K562 (cell line): Measurements from ENCODE around the gene F2RL2. TPM values are rescaled to one million over a fixed set of nuclear protein-coding genes. Genes with fewer than 3 reads are reported as not detected.

Experiments
- ATAC-seq: fragments of 200-7000 bp; cut with Tn5 transposase; 3 replicates; pipeline ENCODE4 v1.9.1; 2020; ENCODE audit warnings: moderate library complexity
- BruUV-seq: library from RNA; stranded (reverse); fragments of 400-500 nt; replicated peaks from 2 replicates; lab custom pipeline; 2021; lab: Mats Ljungman, UMichigan
- CTCF ChIA-PET: fragments of 300-600 bp; formaldehyde crosslinking; extraction: SDS; loops from one replicate; lab custom pipeline; 2021; ENCODE audit warnings: low intra/inter-chr PET ratio; lab: Yijun Ruan, JAX
- POLR2A ChIA-PET: fragments of 300-600, 350-650 bp; sonication (Branson Sonifier 250); formaldehyde crosslinking; extraction: SDS; loops from one replicate; lab custom pipeline; 2021; ENCODE audit warnings: antibody characterized with exemption, inconsistent platforms; lab: Yijun Ruan, JAX
- DNase-seq, 4 experiments: peaks; one replicate each; pipeline versions ENCODE4 v3.0.0 to v3.0.0-alpha.2; 2011 to 2018; ENCODE audit warnings: low spot score in 3 of 4, mixed read lengths in 3 of 4; ENCODE audit errors: extremely low read depth in 1 of 4
- FAIRE-seq: peaks from 2 replicates; lab custom pipeline; 2011; peaks lifted over from hg19 to GRCh38; lab: Jason Lieb, UNC
- H2AFZ ChIP-seq: 2 replicates; pipeline ENCODE4 v1.6.0; 2011; ENCODE audit warnings: low read depth, low read length, control low read depth, inconsistent platforms
- H3K27ac ChIP-seq: fragments of 200-600 bp; 3 replicates; pipeline ENCODE4 v1.8.0; 2011; ENCODE audit warnings: low read depth, mild to moderate bottlenecking, control low read depth, inconsistent platforms, low read length, moderate library complexity, mixed read lengths; ENCODE audit errors: extremely low read depth
- H3K27me3 ChIP-seq, 2 experiments: fragments of 300-600 bp in 1 of 2; 2 replicates in 1 of 2; 3 replicates in 1 of 2; pipeline versions ENCODE4 v1.6.0 to v1.8.0; 2011; ENCODE audit warnings: inconsistent platforms in 2 of 2, low read length in 2 of 2, mild to moderate bottlenecking in 1 of 2, mixed read lengths in 1 of 2, moderate library complexity in 1 of 2; ENCODE audit not compliant: control insufficient read depth in 2 of 2, insufficient read depth in 2 of 2
- H3K36me3 ChIP-seq: fragments of 300-600 bp; 3 replicates; pipeline ENCODE4 v1.8.0; 2011; ENCODE audit warnings: mild to moderate bottlenecking, low read length, inconsistent platforms; ENCODE audit not compliant: control insufficient read depth, insufficient read depth
- H3K4me1 ChIP-seq, 2 experiments: fragments of 200-600 bp in 1 of 2; replicated peaks in 1 of 2; 2 replicates in 1 of 2; 3 replicates in 1 of 2; pipeline versions ENCODE4 v1.5.1 to v1.8.0; 2011; ENCODE audit warnings: inconsistent platforms in 2 of 2, low read length in 2 of 2, mild to moderate bottlenecking in 1 of 2, mixed read lengths in 1 of 2, moderate library complexity in 1 of 2; ENCODE audit not compliant: control insufficient read depth in 2 of 2, insufficient read depth in 2 of 2
- H3K4me2 ChIP-seq: 2 replicates; pipeline ENCODE4 v1.6.1; 2011; ENCODE audit warnings: low read length, control low read depth, inconsistent platforms, mixed read lengths; ENCODE audit not compliant: insufficient read depth
- H3K4me3 ChIP-seq: fragments of 200-600 bp; sonication (generic), shearing (Covaris generic); 2 replicates; pipeline ENCODE4 v1.5.1; 2016; ENCODE audit warnings: control low read depth, inconsistent platforms
- H3K79me2 ChIP-seq: fragments of 200-600 bp; 3 replicates; pipeline ENCODE4 v1.8.0; 2011; ENCODE audit warnings: low read length, inconsistent platforms; ENCODE audit not compliant: control insufficient read depth, insufficient read depth
- H3K9ac ChIP-seq, 2 experiments: 2 replicates each; pipeline versions ENCODE4 v1.6.0 to v1.6.1; 2011; ENCODE audit warnings: low read depth in 2 of 2, low read length in 2 of 2, control low read depth in 1 of 2, inconsistent platforms in 1 of 2, mild to moderate bottlenecking in 1 of 2, mixed read lengths in 1 of 2; ENCODE audit not compliant: insufficient read depth in 1 of 2
- H3K9me1 ChIP-seq: one replicate; pipeline ENCODE4 v1.6.0; 2011; ENCODE audit warnings: inconsistent platforms, mild to moderate bottlenecking, low read length, moderate library complexity; ENCODE audit not compliant: control insufficient read depth, insufficient read depth
- H3K9me3 ChIP-seq: replicated peaks from 2 replicates; pipeline ENCODE4 v1.5.1; 2011; ENCODE audit warnings: low read depth, low read length, inconsistent platforms; ENCODE audit not compliant: control insufficient read depth, insufficient read depth
- H4K20me1 ChIP-seq: replicated peaks from 2 replicates; pipeline ENCODE4 v1.6.1; 2011; ENCODE audit warnings: low read length, inconsistent platforms, mixed read lengths; ENCODE audit not compliant: control insufficient read depth, insufficient read depth
- CHD1 ChIP-seq: fragments of 200-600 bp; sonication (generic); IDR thresholded peaks from one replicate; pipeline ENCODE4 v1.6.1; 2012; ENCODE audit warnings: mild to moderate bottlenecking, moderate library complexity, low read length, inconsistent platforms
- HNRNPLL ChIP-seq: fragments of 200-400 bp; formaldehyde crosslinking; IDR thresholded peaks from 2 replicates; pipeline ENCODE4 v1.6.1; 2017; ENCODE audit warnings: low read length, low read depth, mild to moderate bottlenecking; ENCODE audit not compliant: poor library complexity, severe bottlenecking
- IRF9 ChIP-seq: fragments of 450-650 bp; IDR thresholded peaks from 2 replicates; pipeline ENCODE4 v1.6.1; 2016; ENCODE audit warnings: missing biosample characterization, missing genetic modification characterization
- JUNB ChIP-seq: fragments of 450-650 bp; formaldehyde crosslinking; conservative IDR thresholded peaks from 2 replicates; pipeline ENCODE4 v1.4.0; 2020; ENCODE audit warnings: mild to moderate bottlenecking
- MAFG ChIP-seq: fragments of 450-650 bp; conservative IDR thresholded peaks from 2 replicates; pipeline ENCODE4 v1.6.1; 2016; ENCODE audit warnings: missing genetic modification characterization, missing compliant biosample characterization
- MTA1 ChIP-seq: fragments of 450-650 bp; IDR thresholded peaks from 2 replicates; pipeline ENCODE4 v1.6.1; 2017; ENCODE audit warnings: borderline replicate concordance
- MTF1 ChIP-seq: fragments of 250-450 bp; sonication (Bioruptor Pico); IDR thresholded peaks from 2 replicates; pipeline ENCODE4 v1.9.0; 2021; ENCODE audit warnings: moderate library complexity, mild to moderate bottlenecking, inconsistent platforms, borderline replicate concordance
- PCBP2 ChIP-seq: fragments of 200-400 bp; formaldehyde crosslinking; IDR thresholded peaks from 2 replicates; pipeline ENCODE4 v1.6.1; 2018; ENCODE audit warnings: low read length, low read depth, mild to moderate bottlenecking, moderate library complexity; ENCODE audit not compliant: poor library complexity, severe bottlenecking
- PTTG1 ChIP-seq: fragments of 450-650 bp; IDR thresholded peaks from 2 replicates; pipeline ENCODE4 v1.6.1; 2016; ENCODE audit warnings: low read depth, mild to moderate bottlenecking, missing genetic modification characterization, missing compliant biosample characterization
- SMAD2 ChIP-seq: fragments of 150-350 bp; IDR thresholded peaks from 2 replicates; pipeline ENCODE4 v1.6.1; 2014; ENCODE audit warnings: low read depth, mild to moderate bottlenecking, low read length
- TFE3 ChIP-seq: fragments of 450-650 bp; formaldehyde crosslinking; IDR thresholded peaks from 2 replicates; pipeline ENCODE4 v1.4.0; 2020; ENCODE audit warnings: mild to moderate bottlenecking, mixed read lengths
- WGBS: fragments of 100-300 bp; shearing (Covaris generic); methylation state at CpG from one replicate; pipeline ENCODE4 v1.1.6; 2016; ENCODE audit warnings: low coverage, mixed read lengths; ENCODE audit not compliant: insufficient coverage; ENCODE audit errors: missing lambda C conversion rate; 5-methylcytosine and 5-hydroxymethylcytosine counted together
- in situ Hi-C: fragments of 300-500 bp; cut with MboI; formaldehyde crosslinking; loops from 4 replicates; pipeline ENCODE4 v1.15.0; 2018; ENCODE audit warnings: inconsistent platforms, mixed read lengths
- intact Hi-C: fragments of 100-400 bp; cut with micrococcal nuclease; formaldehyde crosslinking; loops from 2 replicates; pipeline ENCODE4 v1.14.2; 2022
- polyA plus RNA-seq, 8 experiments: library from polyadenylated mRNA; depleted of rRNA in 4 of 8; stranded (reverse) in 5 of 8; unstranded in 3 of 8; fragments of >200 nt; fragmentation: Nextera tagmentation in 2 of 8; fragmentation: Illumina TruSeq in 1 of 8; extraction: Ambion mirVana in 2 of 8; extraction: Trizol in 1 of 8; gene quantifications; 2 replicates each; pipeline versions ENCODE4 v1.2.1 to v1.2.3, GENCODE V29; 2011 to 2014; ENCODE audit warnings: inconsistent platforms in 1 of 8, missing spikeins in 1 of 8
- total RNA-seq, 7 experiments: library from RNA; depleted of rRNA in 6 of 7; stranded (reverse); fragments of >200 nt in 6 of 7; fragmentation: Illumina TruSeq in 2 of 7; extraction: Trizol in 2 of 7; gene quantifications; 2 replicates each; pipeline versions ENCODE4 v1.2.1 to v1.2.3, GENCODE V29; 2011 to 2021; ENCODE audit warnings: low replicate concordance in 1 of 7
- TF ChIP-seq, protein P1 (sequence below): sonication (generic); formaldehyde crosslinking; IDR thresholded peaks from 2 replicates; pipeline ENCODE4 v1.5.0; 2020; ENCODE audit warnings: missing genetic modification reagents
- TF ChIP-seq, protein P2 (sequence below): fragments of 250-450 bp; sonication (Bioruptor Pico); IDR thresholded peaks from 2 replicates; pipeline ENCODE4 v1.4.0; 2020; ENCODE audit warnings: mild to moderate bottlenecking, moderate library complexity, borderline replicate concordance
- TF ChIP-seq, protein P3 (sequence below): fragments of 250-450 bp; sonication (Bioruptor Pico); IDR thresholded peaks from 2 replicates; pipeline ENCODE4 v1.8.0; 2022; ENCODE audit warnings: moderate library complexity, mild to moderate bottlenecking, inconsistent platforms

The F2RL2 gene
- total and polyA plus RNA-seq, 9 of the 15 experiments (the other 6 are each of a cell fraction or from before 2014, with no cell fraction given), result 0.03 to 0.12 (median 0.06) TPM; not detected in 3

- no peak for ATAC-seq
- Histone ChIP-seq H3K4me1 (no peaks in the 10 kb centered on the region), H3K79me2 (no peaks in the 10 kb centered on the region), H3K27me3 (no peaks in the 10 kb centered on the region), H4K20me1 (no peaks in the 10 kb centered on the region), H3K9me3 (no peaks in the 10 kb centered on the region), H3K4me3 (no peak overlapping the region), H3K27ac (no peak overlapping the region), H3K9ac (no peak overlapping the region), H3K36me3 (no peaks in the 10 kb centered on the region), H3K4me2 (no peak overlapping the region), H3K9me1 (no peaks in the 10 kb centered on the region), H2AFZ (no peak overlapping the region)
- intact Hi-C loops (loop anchor here (1.0 to 5.0 kb wide), 5 partner anchors 41 to 416 kb away; partner anchors contain the start of gene F2R), in situ Hi-C loops (loop anchor here (5.0 to 10.0 kb wide), 2 partner anchors 42 to 414 kb away; no protein-coding TSS in a partner anchor)
- WGBS, result 16% methylated on average over 4 of the region's 4 CpGs
- POLR2A ChIA-PET, result no interaction called here
- FAIRE-seq, result no peak
- no peak for TF ChIP-seq TFE3 (CRISPR knock-in tag)
- TF ChIP-seq, protein P1, sequence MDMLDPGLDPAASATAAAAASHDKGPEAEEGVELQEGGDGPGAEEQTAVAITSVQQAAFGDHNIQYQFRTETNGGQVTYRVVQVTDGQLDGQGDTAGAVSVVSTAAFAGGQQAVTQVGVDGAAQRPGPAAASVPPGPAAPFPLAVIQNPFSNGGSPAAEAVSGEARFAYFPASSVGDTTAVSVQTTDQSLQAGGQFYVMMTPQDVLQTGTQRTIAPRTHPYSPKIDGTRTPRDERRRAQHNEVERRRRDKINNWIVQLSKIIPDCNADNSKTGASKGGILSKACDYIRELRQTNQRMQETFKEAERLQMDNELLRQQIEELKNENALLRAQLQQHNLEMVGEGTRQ (CRISPR knock-in tag), result no peak
- no peak for TF ChIP-seq SMAD2
- TF ChIP-seq, protein P2, sequence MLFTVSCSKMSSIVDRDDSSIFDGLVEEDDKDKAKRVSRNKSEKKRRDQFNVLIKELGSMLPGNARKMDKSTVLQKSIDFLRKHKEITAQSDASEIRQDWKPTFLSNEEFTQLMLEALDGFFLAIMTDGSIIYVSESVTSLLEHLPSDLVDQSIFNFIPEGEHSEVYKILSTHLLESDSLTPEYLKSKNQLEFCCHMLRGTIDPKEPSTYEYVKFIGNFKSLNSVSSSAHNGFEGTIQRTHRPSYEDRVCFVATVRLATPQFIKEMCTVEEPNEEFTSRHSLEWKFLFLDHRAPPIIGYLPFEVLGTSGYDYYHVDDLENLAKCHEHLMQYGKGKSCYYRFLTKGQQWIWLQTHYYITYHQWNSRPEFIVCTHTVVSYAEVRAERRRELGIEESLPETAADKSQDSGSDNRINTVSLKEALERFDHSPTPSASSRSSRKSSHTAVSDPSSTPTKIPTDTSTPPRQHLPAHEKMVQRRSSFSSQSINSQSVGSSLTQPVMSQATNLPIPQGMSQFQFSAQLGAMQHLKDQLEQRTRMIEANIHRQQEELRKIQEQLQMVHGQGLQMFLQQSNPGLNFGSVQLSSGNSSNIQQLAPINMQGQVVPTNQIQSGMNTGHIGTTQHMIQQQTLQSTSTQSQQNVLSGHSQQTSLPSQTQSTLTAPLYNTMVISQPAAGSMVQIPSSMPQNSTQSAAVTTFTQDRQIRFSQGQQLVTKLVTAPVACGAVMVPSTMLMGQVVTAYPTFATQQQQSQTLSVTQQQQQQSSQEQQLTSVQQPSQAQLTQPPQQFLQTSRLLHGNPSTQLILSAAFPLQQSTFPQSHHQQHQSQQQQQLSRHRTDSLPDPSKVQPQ (CRISPR knock-in tag), result no peak
- no peak for TF ChIP-seq CHD1
- TF ChIP-seq JUNB, result no peak
- TF ChIP-seq HNRNPLL, result no peak
- TF ChIP-seq, protein P3, sequence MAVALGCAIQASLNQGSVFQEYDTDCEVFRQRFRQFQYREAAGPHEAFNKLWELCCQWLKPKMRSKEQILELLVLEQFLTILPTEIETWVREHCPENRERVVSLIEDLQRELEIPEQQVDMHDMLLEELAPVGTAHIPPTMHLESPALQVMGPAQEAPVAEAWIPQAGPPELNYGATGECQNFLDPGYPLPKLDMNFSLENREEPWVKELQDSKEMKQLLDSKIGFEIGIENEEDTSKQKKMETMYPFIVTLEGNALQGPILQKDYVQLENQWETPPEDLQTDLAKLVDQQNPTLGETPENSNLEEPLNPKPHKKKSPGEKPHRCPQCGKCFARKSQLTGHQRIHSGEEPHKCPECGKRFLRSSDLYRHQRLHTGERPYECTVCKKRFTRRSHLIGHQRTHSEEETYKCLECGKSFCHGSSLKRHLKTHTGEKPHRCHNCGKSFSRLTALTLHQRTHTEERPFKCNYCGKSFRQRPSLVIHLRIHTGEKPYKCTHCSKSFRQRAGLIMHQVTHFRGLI (CRISPR knock-in tag), result no peak
- TF ChIP-seq IRF9, result no peak
- no peak for TF ChIP-seq MTF1 (CRISPR knock-in tag)
- no peak for TF ChIP-seq PCBP2
- no peak for TF ChIP-seq PTTG1 (tag)
- no peak for TF ChIP-seq MTA1
- no peak for TF ChIP-seq MAFG
- no TSS peak for BruUV-seq
- CTCF ChIA-PET, result interaction anchor here (1.0 to 4.1 kb wide), 5 partner anchors 38 to 415 kb away, joined by 3 to 42 read pairs (median 9); no protein-coding TSS in a partner anchor
- no peak for DNase-seq
Measured at GRCh38 chr5:76600716-76601115, 22.5 kb downstream of the F2RL2 start.
